ENCODE results near the gene ERI3. TPM values are rescaled to one million over a fixed set of nuclear protein-coding genes. Genes with fewer than 3 reads are reported as not detected.

ERI3 gene
- total and polyA plus RNA-seq, 2 of the 13 experiments (the other 11 are each of a cell fraction or from before 2014, with no cell fraction given): 35.6 to 35.9 TPM

GRCh38 chr1:44213222-44214112 lies 141.6 kb downstream of the ERI3 start, which contains the start of gene DMAP1 (continued):
- TF ChIP-seq ZFP91 (CRISPR knock-in tag; IDR thresholded peaks at IDR 0.05; ENCODE audit: borderline replicate concordance): peak; percentile 96
- TF ChIP-seq TEAD3 (CRISPR knock-in tag; optimal IDR thresholded peaks at IDR 0.05; ENCODE audit: borderline replicate concordance): peak; percentile 66
- peak; percentile 35; the same call in 1 of the 2 replicates for TF ChIP-seq BCL3 (CRISPR knock-in tag; IDR thresholded peaks at IDR 0.05)
- peak; percentile 92 for TF ChIP-seq KDM5B (CRISPR knock-in tag; IDR thresholded peaks at IDR 0.05; ENCODE audit: borderline replicate concordance)
- no peak for TF ChIP-seq ATF6 (CRISPR knock-in tag; conservative IDR thresholded peaks at IDR 0.05)
- no peak for TF ChIP-seq DPF2 (CRISPR knock-in tag; IDR thresholded peaks at IDR 0.05; ENCODE audit: borderline replicate concordance, low read depth)
- TF ChIP-seq AKNA (CRISPR knock-in tag; IDR thresholded peaks at IDR 0.05; ENCODE audit: borderline replicate concordance): no peak; the same call in 1 of the 2 replicates
- no peak for TF ChIP-seq ZNF737 (CRISPR knock-in tag; IDR thresholded peaks at IDR 0.05; ENCODE audit: borderline replicate concordance)
- TF ChIP-seq PRDM4 (CRISPR knock-in tag; IDR thresholded peaks at IDR 0.05; ENCODE audit: borderline replicate concordance): no peak
- peak; percentile 18 for TF ChIP-seq PCBP2 (optimal IDR thresholded peaks at IDR 0.05; ENCODE audit: low read depth, low read length, poor library complexity, severe bottlenecking)
- no peak for TF ChIP-seq NBN (conservative IDR thresholded peaks at IDR 0.05)
- peak; percentile 92; the same call in 1 of the 2 replicates for TF ChIP-seq ZNF264 (CRISPR knock-in tag; IDR thresholded peaks at IDR 0.05)
